ENCODE results near the gene DPH7.
"Not testable (repeated sequence)": the region's sequence is repeated elsewhere in the genome, so short reads cannot be mapped to it uniquely, and the experiment has no call there.

The DPH7 gene

DNA sequence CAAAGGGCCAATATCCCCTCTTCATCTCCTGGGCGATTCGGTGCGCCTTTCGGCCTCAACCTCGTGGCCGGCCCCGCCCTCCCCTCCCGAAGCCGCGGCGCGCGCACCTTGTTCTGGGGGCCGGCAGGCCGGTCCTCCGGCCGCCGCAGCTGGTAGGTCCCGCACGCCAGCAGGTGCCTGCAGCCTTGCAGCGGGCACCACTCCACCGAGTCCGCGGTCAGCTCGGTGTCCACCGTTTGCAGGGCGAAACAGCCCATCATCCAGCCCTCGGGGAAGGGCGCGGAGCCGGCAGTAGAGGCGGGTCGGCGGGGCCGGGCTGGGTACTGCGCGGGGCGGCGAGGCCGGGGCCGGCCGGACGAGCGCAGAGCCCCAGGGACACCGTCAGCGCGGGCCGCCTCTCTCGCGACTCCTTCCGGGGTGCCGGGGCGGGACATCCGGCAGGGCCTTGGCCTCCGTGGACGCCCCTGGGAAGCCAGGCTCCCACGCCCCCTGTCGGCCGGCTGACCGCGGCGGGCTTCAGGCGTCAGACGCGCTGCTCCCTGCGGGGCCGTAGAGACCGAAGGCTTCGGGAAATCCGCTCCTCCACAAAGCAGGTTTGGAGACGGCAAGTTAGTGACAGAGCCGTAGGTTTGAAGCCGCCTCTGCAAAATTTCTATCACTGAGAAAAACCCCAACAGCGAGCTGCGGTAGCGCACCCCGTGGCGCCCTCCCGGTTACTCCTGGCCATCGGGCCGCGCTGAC lies at the start of gene DPH7:
TSS of gene DPH7 (minus strand) at position 408 of the 741 bp plus-strand sequence. CDS start at position 260, 148 bp downstream.
- peak; percentile 2 for DNase-seq

DNA sequence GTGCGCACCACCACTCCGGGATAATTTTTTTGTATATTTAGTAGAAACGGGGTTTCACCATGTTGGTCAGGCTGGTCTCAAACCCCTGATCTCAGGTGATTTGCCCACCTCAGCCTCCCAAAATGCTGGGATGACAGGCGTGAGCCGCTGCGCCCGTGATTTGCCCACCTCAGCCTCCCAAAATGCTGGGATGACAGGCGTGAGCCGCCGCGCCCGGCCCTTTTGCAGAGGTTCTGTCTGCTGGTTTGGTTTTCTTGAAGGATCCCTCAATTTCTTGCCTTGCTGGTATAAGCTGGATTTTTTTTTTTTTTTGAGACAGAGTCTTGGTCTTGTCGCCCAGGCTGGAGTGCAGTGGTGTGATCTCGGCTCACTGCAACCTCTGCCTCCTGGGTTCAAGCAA lies 48.7 kb upstream of the DPH7 start:
- not testable (repeated sequence) for DNase-seq

GRCh38 chr9:137626464-137626863 lies 47.7 kb upstream of the DPH7 start:
- DNase-seq = no peak

- not testable (repeated sequence) for DNase-seq
Measured at GRCh38 chr9:137622211-137622610, 43.5 kb upstream of the DPH7 start.

- no peak for DNase-seq
Measured at GRCh38 chr9:137621131-137621757, 42.5 kb upstream of the DPH7 start.

DNA sequence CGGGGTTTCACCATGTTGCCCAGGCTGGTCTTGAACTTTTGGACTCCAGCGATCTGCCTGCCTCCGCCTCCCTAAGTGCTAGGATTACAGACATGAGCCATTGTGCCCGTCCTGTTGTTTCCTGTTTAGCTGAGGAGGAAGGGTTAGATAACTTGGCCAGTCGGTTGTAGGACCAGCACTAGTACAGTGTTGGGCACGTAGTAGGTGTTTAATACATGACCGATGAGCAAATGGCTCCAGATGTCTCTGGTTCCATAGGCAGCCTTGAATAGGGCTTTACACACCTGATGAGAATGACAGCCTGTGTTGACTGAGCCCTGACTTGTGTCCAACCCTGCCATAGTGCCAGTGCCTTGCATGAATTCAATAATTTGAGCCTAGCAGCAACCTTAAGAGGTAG lies 41.9 kb upstream of the DPH7 start:
- no peak for DNase-seq

DNA sequence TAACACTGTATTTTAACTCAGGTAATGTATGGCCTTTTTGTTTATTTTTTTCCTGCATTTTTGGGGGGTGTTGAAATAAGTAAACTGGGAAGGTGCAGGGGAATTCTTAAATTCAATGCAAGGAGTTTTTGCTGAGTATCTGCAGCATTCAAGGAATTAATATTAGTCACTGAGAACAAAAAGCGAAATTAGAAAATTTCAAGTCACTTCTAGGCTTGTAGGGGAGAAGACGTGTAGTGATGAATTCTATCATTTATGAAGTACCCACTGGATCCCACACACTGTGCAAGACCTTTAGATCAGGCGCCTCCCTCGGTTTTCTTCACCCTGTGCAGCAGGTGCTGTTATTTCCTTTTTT lies 41.3 kb upstream of the DPH7 start:
- DNase-seq = no peak

- no peak for DNase-seq
Measured at GRCh38 chr9:137619240-137620047, 40.7 kb upstream of the DPH7 start.

DNA sequence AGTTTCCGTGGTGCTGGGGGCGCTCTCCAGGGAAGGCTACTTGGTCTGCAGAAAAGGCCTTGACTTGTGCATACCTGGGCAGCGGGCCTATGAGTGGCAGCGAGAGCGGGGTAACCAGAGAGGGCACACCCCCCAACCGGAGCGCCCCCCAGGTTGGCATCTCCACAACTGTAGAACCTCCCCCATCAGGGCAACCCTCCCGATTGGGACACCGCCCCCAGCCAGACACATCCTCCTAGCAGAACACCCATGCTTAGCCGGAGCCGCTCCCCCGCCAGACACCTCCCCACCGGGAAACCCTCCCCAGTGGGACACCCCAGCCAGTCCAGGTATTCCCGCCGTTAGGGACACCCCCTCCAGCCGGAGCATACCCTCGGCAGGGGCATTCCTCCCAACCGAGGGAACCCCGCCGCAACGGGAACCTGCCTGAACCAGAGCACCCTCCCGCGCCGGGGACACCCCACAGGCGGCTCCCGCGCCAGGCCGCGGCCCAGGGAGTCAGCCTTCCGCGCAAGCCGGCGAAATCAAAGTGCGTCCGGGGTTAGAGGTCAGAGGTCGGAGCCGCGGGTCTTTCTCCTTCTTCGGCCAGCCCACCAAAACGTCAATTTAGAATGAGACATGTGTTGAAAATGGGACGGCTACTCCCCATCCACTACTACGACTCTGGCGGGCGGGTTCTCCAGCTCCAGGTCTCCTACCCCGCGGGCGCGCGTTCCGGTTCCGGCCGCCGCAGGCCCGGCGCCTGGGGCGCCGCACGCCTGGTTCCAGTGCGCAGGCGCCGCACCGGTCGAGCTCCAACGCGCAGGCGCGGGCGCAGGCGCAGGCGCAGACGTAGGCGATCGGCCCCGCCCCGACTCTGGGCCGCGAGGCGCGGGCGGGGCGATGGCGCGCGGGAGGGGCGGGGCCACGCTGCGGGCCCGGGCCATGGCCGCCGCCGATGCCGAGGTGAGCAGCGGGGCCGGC lies 39.7 kb upstream of the DPH7 start, which contains the start of gene EHMT1:
TSS of gene EHMT1 (plus strand) at position 901 of the 963 bp plus-strand sequence. CDS start at position 925, 24 bp downstream.
- no peak for DNase-seq

GRCh38 chr9:137615387-137615871 lies 36.7 kb upstream of the DPH7 start:
- DNase-seq = no peak

DNA sequence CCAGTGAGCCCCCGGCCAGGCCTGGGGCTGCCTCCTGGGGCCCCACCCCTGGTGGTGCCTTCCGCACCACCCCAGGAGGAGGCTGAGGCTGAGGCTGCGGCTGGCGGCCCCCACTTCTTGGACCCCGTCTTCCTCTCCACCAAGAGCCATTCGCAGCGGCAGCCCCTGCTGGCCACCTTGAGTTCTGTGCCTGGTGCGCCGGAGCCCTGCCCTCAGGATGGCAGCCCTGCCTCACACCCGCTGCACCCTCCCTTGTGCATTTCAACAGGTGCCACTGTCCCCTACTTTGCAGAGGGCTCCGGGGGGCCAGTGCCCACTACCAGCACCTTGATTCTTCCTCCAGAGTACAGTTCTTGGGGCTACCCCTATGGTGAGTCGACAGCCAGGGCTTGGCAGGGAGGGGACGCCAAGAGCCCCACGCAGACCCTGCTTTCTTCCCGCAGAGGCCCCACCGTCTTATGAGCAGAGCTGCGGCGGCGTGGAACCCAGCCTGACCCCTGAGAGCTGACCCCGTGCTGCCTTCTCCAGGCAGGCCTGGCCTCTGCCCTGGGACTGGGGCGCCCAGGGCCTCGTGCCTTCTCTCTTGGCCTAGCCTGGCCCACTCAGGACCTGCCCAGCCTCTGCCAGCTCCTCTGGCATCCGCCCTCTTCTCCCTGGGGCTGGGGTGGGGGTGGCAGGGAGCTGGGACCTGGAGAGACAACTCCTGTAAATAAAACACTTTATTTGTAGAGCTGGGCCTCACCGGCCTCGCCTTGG lies 36.1 kb upstream of the DPH7 start:
- no peak for DNase-seq

GRCh38 chr9:137613738-137614523 lies 35.2 kb upstream of the DPH7 start:
- no peak for DNase-seq

- no peak for DNase-seq
Measured at GRCh38 chr9:137613259-137613658, 34.5 kb upstream of the DPH7 start.

- no peak for DNase-seq
Measured at GRCh38 chr9:137612741-137613142, 34.0 kb upstream of the DPH7 start.

DNA sequence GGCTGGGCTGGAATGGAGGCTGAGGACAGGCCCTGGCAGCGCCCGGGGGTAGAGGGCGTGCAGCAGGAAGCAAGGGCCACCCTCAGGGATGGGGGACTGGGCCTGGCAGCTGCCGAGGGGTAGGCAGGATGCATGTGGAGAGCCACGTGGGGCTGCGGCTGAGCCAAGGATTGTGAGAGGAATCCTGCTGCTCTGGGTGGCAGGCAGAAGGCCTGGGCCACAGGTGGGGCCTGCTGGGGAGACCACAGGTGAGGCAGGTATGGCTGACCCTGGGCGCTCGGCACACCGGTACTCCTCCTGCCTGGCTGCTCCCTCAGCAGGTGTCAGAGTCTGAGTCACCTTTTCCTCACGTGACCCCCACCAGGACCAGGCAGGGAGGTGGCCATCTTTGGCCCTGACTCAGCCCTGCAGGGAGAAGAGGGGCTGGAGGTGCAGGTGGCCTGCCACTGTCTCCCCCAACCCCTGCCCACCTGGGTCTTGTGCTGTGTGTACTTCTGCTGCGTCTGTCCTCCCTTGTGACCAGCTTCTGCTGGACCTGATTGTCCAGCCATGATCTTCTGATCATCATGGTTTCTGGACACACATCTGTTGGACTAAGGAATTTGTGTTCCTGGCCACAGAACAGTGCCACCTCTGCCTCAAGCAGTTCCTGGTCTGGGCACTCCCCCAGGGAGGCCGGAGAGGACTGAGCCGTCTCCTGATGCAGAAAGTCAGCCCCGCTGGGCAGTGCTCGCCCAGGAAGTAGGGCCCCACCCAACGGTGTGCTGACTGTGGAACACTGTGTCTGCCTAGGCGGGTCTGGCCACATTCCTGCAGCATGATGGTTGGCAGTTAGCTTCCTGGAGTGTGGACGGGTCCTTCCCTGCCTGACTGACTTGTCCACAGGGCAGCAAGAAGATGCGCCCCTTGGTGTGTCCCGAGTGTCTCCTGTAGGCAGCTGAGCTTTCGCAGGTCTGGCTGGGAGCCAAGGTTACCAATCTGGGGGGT lies 33.2 kb upstream of the DPH7 start:
- DNase-seq = no peak

DNA sequence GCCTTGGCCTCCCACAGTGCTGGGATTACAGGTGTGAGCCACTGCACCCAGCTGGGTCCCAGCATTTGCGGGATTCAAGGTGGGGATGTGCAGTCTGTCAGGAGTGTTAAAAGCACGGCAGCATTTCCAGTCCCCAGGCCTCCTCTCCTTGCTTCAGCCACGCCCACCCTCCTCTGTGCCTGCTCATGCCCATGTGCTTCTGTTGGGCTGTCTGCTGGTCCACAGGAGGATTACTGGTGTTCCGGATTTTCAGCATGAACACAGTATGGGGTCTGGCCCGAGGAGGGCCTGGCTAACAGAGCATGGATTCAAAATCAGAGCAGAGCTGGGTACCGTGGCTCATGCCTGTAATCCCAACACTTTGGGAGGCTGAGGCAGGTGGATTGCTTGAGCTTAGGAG lies 32.2 kb upstream of the DPH7 start:
- DNase-seq = no peak

GRCh38 chr9:137607141-137607857 lies 28.6 kb upstream of the DPH7 start:
- no peak for DNase-seq

DNA sequence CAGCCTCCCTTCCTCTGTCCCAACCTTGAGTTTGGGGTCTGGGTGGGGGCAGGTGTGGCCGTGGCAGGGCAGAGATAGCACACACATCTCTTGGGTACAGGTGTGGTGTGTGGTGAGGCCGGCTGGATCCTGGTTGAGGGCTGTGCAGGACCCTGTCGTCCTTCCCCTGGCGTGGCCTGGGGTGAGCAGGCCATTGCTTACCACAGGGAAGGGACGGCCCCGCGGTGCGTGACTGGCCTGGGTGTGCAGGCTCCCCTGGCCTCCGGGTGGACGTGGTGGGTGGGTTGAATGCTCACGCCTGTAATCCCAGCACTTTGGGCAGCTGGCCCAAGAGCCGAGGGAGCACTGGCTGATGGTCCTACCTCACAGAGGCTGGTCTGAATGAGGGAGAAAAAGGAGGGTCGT lies 28.0 kb upstream of the DPH7 start:
- DNase-seq = no peak

Measured in NCI-H1436 treated with DMSO at 0.1 percent for 48 hours (cell line).